Stimulated activated naive B cell treated with anti-CD40 and anti-IgM and Interleukin-4, amounts not matched to agents 10 μg/mL and 1 μg/mL and 100 μg/mL, for 72 hours (primary cell): ENCODE data around the gene C19orf85.

Experiments
- ATAC-seq, 2 donors: fragments of 150-1000 bp; cut with Tn5 transposase; replicated peaks; 2 replicates each; pipeline ENCODE4 v1.10.0; 2021; ENCODE audit warnings: moderate library complexity in 1 of 2
- DNase-seq: peaks from one replicate; pipeline ENCODE4 v3.0.0; 2021
- H3K27ac Mint-ChIP-seq: one replicate; pipeline ENCODE4 v1.8.0; 2022; ENCODE audit warnings: mild to moderate bottlenecking, mixed read lengths
- H3K27me3 Mint-ChIP-seq, 2 donors: one replicate each; pipeline ENCODE4 v1.8.0; 2022; ENCODE audit warnings: mixed read lengths in 2 of 2
- H3K36me3 Mint-ChIP-seq, 2 donors: one replicate each; pipeline ENCODE4 v1.8.0; 2022; ENCODE audit warnings: mixed read lengths in 2 of 2, mild to moderate bottlenecking in 1 of 2
- H3K4me1 Mint-ChIP-seq, 2 donors: one replicate each; pipeline ENCODE4 v1.8.0; 2022; ENCODE audit warnings: mixed read lengths in 2 of 2, mild to moderate bottlenecking in 1 of 2
- H3K4me3 Mint-ChIP-seq, 2 donors: one replicate each; pipeline ENCODE4 v1.8.0; 2022; ENCODE audit warnings: mild to moderate bottlenecking in 2 of 2, mixed read lengths in 2 of 2, moderate library complexity in 1 of 2
- H3K9me3 Mint-ChIP-seq, 2 donors: one replicate each; pipeline ENCODE4 v1.8.0; 2022; ENCODE audit warnings: mixed read lengths in 2 of 2, mild to moderate bottlenecking in 1 of 2

Gene C19orf85

GRCh38 chr19:55461974-55462626 lies 2.5 kb downstream of the C19orf85 start:
- Mint-ChIP-seq H3K36me3 (no peaks in the 10 kb centered on the region), H3K27ac (peak overlapping the region; percentile 95), H3K4me1 (peaks cover 14 to 25% of the 10 kb centered on the region in 2 donors), H3K9me3 (no peaks in the 10 kb centered on the region), H3K27me3 (no peaks in the 10 kb centered on the region), H3K4me3 (peak overlapping the region; percentile 90 to 93)
- DNase-seq (no peak), ATAC-seq (no peak)

GRCh38 chr19:55461259-55461973 lies 3.1 kb downstream of the C19orf85 start, which contains the start of gene ISOC2:
Gene ISOC2, minus strand, starts transcription at chr19:55461642. Its CDS starts 5,156 bp downstream, at chr19:55456486.
- Mint-ChIP-seq H3K27me3 (no peaks in the 10 kb centered on the region), H3K9me3 (no peaks in the 10 kb centered on the region), H3K36me3 (peaks cover 0 to 6% of the 10 kb centered on the region in 2 donors), H3K4me3 (peak within 1 kb of the TSS; percentile 90 to 93), H3K4me1 (peaks cover 15 to 25% of the 10 kb centered on the region in 2 donors), H3K27ac (peak within 1 kb of the TSS; percentile 95)
- DNase-seq (peak; percentile 100), ATAC-seq (peak; percentile 96 to 97)

- peaks cover 15 to 25% of the 10 kb centered on the region in 2 donors for H3K4me1 Mint-ChIP-seq
- peak overlapping the region; percentile 90 to 93 for H3K4me3 Mint-ChIP-seq
- no peaks in the 10 kb centered on the region for H3K27me3 Mint-ChIP-seq
- no peak for DNase-seq
- peak in 1 of 2 donors; percentile 8 for ATAC-seq
- peak overlapping the region; percentile 95 for H3K27ac Mint-ChIP-seq
- peaks cover 1 to 7% of the 10 kb centered on the region in 2 donors for H3K36me3 Mint-ChIP-seq
- no peaks in the 10 kb centered on the region for H3K9me3 Mint-ChIP-seq
Measured at GRCh38 chr19:55460670-55461258, 3.8 kb downstream of the C19orf85 start.

- peaks cover 8 to 13% of the 10 kb centered on the region in 2 donors for H3K36me3 Mint-ChIP-seq
- H3K27me3 Mint-ChIP-seq: no peaks in the 10 kb centered on the region
- H3K9me3 Mint-ChIP-seq: no peaks in the 10 kb centered on the region
- peaks cover 15 to 31% of the 10 kb centered on the region in 2 donors for H3K4me1 Mint-ChIP-seq
- no peak overlapping the region for H3K27ac Mint-ChIP-seq
- ATAC-seq (no peak), DNase-seq (no peak)
- peak overlapping the region; percentile 90 to 93 for H3K4me3 Mint-ChIP-seq
Measured at GRCh38 chr19:55459950-55460657, 4.4 kb downstream of the C19orf85 start.

GRCh38 chr19:55459551-55459949 lies 5.0 kb downstream of the C19orf85 start:
- Mint-ChIP-seq H3K9me3 (no peaks in the 10 kb centered on the region), H3K36me3 (peaks cover 12 to 19% of the 10 kb centered on the region in 2 donors), H3K4me3 (peak overlapping the region in 1 of 2 donors; percentile 93), H3K27ac (no peak overlapping the region), H3K4me1 (peaks cover 15 to 36% of the 10 kb centered on the region in 2 donors), H3K27me3 (peaks cover 0 to 5% of the 10 kb centered on the region in 2 donors)
- ATAC-seq (no peak), DNase-seq (no peak)

- H3K4me1 Mint-ChIP-seq: peaks cover 24 to 50% of the 10 kb centered on the region in 2 donors
- peaks cover 12 to 21% of the 10 kb centered on the region in 2 donors for H3K27me3 Mint-ChIP-seq
- peaks cover 27 to 36% of the 10 kb centered on the region in 2 donors for H3K36me3 Mint-ChIP-seq
Measured at GRCh38 chr19:55457683-55458457, 6.7 kb downstream of the C19orf85 start.

GRCh38 chr19:55456347-55456746 lies 8.2 kb downstream of the C19orf85 start:
- H3K27me3 Mint-ChIP-seq: peaks cover 17 to 34% of the 10 kb centered on the region in 2 donors
- no peak for ATAC-seq
- H3K36me3 Mint-ChIP-seq: peaks cover 28 to 36% of the 10 kb centered on the region in 2 donors
- DNase-seq: no peak
- H3K27ac Mint-ChIP-seq: no peak overlapping the region
- H3K4me1 Mint-ChIP-seq: peaks cover 22 to 50% of the 10 kb centered on the region in 2 donors
- no peaks in the 10 kb centered on the region for H3K9me3 Mint-ChIP-seq
- no peak overlapping the region for H3K4me3 Mint-ChIP-seq

More at GRCh38 chr19:55457683-55458457, 6.7 kb downstream of the C19orf85 start:
- Mint-ChIP-seq H3K4me3 (no peak overlapping the region), H3K27ac (no peak overlapping the region), H3K9me3 (no peaks in the 10 kb centered on the region)
- ATAC-seq: no peak
- no peak for DNase-seq

GRCh38 chr19:55455576-55456235 lies 8.8 kb downstream of the C19orf85 start:
- Mint-ChIP-seq H3K9me3 (no peaks in the 10 kb centered on the region), H3K27ac (no peak overlapping the region), H3K4me3 (no peak overlapping the region), H3K36me3 (peaks cover 28 to 36% of the 10 kb centered on the region in 2 donors), H3K4me1 (peaks cover 21 to 50% of the 10 kb centered on the region in 2 donors), H3K27me3 (peaks cover 21 to 35% of the 10 kb centered on the region in 2 donors)
- ATAC-seq (no peak), DNase-seq (no peak)

GRCh38 chr19:55454787-55455243 lies 9.7 kb downstream of the C19orf85 start:
- Mint-ChIP-seq H3K4me3 (no peak overlapping the region), H3K4me1 (peaks cover 20 to 46% of the 10 kb centered on the region in 2 donors), H3K27me3 (peaks cover 26 to 35% of the 10 kb centered on the region in 2 donors), H3K36me3 (peaks cover 28 to 36% of the 10 kb centered on the region in 2 donors), H3K9me3 (no peaks in the 10 kb centered on the region), H3K27ac (no peak overlapping the region)
- ATAC-seq: peak; percentile 53 to 67
- DNase-seq: no peak

- Mint-ChIP-seq H3K9me3 (no peaks in the 10 kb centered on the region), H3K4me3 (peak overlapping the region; percentile 34 to 36), H3K4me1 (peaks cover 20 to 42% of the 10 kb centered on the region in 2 donors), H3K27me3 (peaks cover 26 to 35% of the 10 kb centered on the region in 2 donors), H3K27ac (peak overlapping the region; percentile 7), H3K36me3 (peaks cover 28 to 36% of the 10 kb centered on the region in 2 donors)
- DNase-seq (no peak), ATAC-seq (no peak)
Measured at GRCh38 chr19:55453511-55454260, 10.9 kb downstream of the C19orf85 start.

GRCh38 chr19:55452749-55453346 lies 11.7 kb downstream of the C19orf85 start:
- DNase-seq: no peak
- no peak overlapping the region for H3K27ac Mint-ChIP-seq
- ATAC-seq: peak; percentile 19 to 46
- H3K4me3 Mint-ChIP-seq: peak overlapping the region in 1 of 2 donors; percentile 34
- H3K9me3 Mint-ChIP-seq: no peaks in the 10 kb centered on the region
- H3K4me1 Mint-ChIP-seq: peaks cover 20 to 42% of the 10 kb centered on the region in 2 donors
- peaks cover 26 to 35% of the 10 kb centered on the region in 2 donors for H3K27me3 Mint-ChIP-seq
- H3K36me3 Mint-ChIP-seq: peaks cover 28 to 36% of the 10 kb centered on the region in 2 donors
